HT-29 (cell line): ENCODE measurements around the gene UBE4B. TPM values are rescaled to one million over a fixed set of nuclear protein-coding genes. Genes with fewer than 3 reads are reported as not detected.
A peak's percentile ranks its signal among the peaks of the same experiment; 100 is the strongest.

ENCODE experiments used
- DNase-seq: peaks from one replicate; pipeline ENCODE4 v3.0.0-alpha.2; 2015; ENCODE audit warnings: low spot score
- total RNA-seq: library from RNA; depleted of rRNA; stranded (reverse); fragments of >200 nt; shearing (Covaris generic); gene quantifications from 2 replicates; pipeline ENCODE4 v1.2.3, GENCODE V29; 2014

The UBE4B gene
- total RNA-seq, 1 experiment from 2014 or later: 35.4 TPM

- DNase-seq: no peak
Measured at GRCh38 chr1:10114746-10115145, 82.0 kb downstream of the UBE4B start.

DNA sequence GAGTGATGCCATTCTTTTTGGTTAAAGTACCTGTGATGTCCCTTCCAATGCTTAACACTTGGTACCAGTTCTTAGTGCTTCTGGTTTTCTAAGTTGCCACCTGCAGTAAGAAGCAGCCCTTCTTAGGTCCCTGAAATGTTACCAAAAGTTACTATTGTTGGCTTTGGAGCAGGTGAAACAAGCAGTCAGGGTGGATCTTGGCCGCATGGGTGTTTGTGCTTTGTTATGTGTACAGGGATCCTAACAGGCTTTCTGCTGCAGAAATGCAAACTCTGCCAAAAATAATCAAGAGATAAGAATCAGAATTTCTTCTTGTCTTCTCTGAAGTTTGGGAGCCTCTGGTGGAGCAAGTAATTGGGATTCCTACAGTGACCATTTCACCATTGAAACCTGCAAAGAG is 84.4 kb downstream of the UBE4B start:
- no peak for DNase-seq

DNA sequence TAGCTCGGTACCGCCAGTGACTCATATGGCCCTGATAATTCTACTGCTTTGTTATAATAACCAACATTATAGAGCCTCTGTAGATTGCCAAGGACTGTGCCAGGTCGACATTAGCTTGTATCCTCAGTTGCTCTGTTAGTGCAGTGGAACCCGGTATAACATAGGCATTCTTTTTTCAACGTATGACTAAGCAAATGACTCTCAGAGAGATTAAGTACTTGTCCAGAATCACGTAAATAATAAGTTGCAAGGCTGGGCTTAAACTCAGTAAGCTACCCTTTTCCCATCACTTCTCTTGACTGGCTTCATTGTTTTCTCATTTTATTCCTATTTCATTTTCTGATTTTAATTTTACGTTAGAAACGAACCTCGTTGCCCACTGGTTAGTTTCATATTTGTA is 85.1 kb downstream of the UBE4B start:
- no peak for DNase-seq

DNA sequence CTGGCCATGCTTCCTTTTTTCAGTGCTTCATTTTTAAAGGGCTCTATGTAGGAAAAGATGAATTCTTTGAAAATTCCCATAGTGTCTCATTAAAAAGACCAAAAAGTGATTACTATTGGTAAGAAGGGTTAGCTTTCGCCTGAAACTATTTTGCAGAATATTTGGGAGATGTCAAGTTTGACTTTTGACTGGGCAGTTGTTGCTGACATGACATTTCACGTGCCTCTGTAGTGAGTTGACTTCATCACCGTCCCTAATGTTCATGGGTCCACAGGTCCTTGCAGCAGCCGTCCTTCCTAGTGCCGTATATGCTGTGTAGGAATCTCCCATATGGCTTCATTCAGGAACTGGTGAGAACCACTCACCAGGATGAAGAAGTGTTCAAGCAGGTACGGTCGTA is 88.9 kb downstream of the UBE4B start:
- no peak for DNase-seq

DNA sequence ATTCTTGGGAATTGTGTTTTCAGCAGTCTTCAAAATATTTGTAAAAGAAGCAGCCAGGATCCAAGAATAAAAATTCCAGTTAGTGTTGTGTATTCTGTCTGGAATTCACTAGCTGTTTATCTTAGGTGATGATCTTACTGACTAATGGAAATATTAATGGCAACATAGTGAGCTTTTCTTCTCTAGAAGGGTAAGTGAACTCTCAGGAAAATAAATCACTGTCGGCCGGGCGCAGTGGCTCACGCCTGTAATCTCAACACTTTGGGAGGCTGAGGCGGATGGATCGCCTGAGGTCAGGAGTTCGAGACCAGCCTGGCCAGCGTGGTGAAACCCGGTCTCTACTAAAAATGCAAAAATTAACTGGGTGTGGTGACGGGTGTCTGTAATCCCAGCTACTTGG is 90.2 kb downstream of the UBE4B start:
- no peak for DNase-seq

DNA sequence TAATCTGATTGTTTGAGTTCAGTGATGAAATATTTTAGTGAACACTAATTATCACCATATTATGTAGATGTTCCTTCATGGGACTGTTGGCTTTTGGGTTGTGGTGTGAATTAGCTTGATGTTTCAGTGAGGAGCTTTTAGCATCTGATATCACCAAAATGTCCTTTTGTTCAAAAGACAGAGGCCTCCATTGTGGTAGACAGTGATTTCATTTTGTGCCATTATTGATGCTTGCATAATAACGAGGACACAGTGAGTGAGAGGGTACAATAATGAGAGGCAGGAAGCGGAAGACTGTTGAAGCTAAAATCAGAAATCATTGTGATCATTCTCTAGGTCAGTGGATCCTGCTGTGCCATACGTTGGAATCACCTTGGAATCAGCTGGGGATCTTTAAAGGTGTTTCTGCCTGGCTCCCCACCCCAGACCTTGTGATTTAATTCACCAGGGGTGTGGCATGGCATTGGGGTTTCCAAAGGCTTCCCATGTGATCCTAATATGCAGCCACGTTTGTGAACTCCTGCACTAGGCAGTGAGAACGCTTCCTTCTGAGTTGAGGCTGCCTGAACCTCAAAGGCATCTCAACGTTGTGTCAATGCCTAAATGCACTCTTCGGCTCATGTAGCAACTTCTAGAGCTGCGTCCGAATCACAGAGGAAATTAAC is 95.5 kb downstream of the UBE4B start:
- no peak for DNase-seq

DNA sequence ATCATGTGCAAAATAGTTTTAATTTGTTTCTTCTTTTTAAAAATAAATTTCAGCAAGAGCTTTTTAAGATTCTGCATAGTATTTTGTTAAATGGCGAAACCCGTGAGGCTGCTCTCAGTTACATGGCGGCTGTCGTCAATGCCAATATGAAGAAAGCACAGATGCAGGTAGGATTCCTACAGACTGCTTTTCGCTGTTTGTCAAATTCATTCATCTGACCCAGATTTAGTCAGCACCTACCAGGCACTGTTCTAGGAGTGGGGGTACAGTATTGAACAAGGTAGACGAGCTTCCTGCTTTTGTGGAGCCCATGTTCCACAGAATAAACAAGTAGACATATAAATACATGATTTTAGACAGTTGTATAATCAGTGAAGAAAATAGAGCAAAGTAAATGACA is 99.6 kb downstream of the UBE4B start:
- DNase-seq: no peak

- no peak for DNase-seq
Measured at GRCh38 chr1:10132852-10133251, 100.1 kb downstream of the UBE4B start.

- DNase-seq: no peak
Measured at GRCh38 chr1:10140981-10141380, 108.2 kb downstream of the UBE4B start.

- DNase-seq: no peak
Measured at GRCh38 chr1:10143961-10144485, 111.3 kb downstream of the UBE4B start.

- DNase-seq: no peak
Measured at GRCh38 chr1:10146391-10146790, 113.6 kb downstream of the UBE4B start.

GRCh38 chr1:10149231-10149630 is 116.5 kb downstream of the UBE4B start:
- no peak for DNase-seq

DNA sequence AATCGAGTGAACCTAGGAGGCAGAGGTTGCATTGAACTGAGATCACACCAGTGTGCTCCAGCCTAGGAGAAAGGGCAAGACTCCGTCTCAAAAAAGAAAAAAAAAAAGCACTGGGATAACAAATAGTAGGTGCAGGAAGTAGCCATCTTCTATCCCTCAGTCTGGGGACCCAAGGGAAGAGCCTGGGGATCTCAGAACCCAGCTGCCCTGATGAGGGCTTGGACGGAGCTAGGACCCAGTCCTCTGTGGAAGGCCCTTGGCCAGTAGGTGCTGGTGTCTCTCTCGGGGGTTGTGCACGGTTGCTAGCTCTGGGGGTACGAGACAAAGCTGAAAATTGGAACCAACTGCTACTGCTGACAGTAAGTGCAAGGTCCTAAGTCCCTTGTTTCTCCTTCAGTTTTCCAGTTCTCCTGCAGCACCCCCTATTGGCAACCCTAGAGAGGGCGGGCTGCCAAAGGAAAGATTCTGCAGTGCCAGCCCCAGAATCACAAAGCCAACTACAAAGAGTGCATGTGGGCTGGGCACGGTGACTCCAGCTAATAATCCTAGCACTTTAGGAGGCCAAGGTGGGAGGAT is 120.0 kb downstream of the UBE4B start:
- peak; percentile 16 for DNase-seq

GRCh38 chr1:10155087-10155712 is 122.4 kb downstream of the UBE4B start:
- DNase-seq: no peak

GRCh38 chr1:10160173-10160572 is 127.4 kb downstream of the UBE4B start:
- DNase-seq: no peak

- no peak for DNase-seq
Measured at GRCh38 chr1:10160907-10161490, 128.2 kb downstream of the UBE4B start.

GRCh38 chr1:10161541-10162290 is 129.0 kb downstream of the UBE4B start:
- no peak for DNase-seq

GRCh38 chr1:10168912-10169514 is 136.3 kb downstream of the UBE4B start:
- no peak for DNase-seq

DNA sequence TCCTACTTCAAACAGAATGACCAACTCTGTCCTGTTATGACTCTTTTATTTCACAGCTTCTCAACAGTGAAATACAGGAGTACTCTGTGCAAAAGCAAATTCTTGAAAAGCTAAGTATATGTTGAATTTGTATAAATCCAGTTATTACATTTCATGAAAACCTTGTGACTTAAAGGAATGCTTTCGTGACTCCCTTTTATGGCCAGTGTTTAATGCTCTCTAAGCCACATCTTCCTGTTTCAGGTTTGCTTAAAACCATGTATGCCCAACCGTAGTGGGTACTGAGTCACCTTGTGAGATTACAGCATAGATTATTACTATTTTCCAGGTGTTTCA is 137.4 kb downstream of the UBE4B start:
- DNase-seq: no peak

- DNase-seq: no peak
Measured at GRCh38 chr1:10171105-10171767, 138.5 kb downstream of the UBE4B start.
